GM06990 (cell line): ENCODE measurements around the gene SLC25A14.

ENCODE experiments used
- DNase-seq: peaks from one replicate; pipeline ENCODE4 v3.0.0-alpha.2; 2011; ENCODE audit not compliant: insufficient read length; ENCODE audit errors: extremely low read depth
- H3K27me3 ChIP-seq: replicated peaks from 2 replicates; pipeline ENCODE4 v1.6.0; 2011; ENCODE audit warnings: low read length; ENCODE audit not compliant: control insufficient read depth, insufficient read depth
- H3K36me3 ChIP-seq: 2 replicates; pipeline ENCODE4 v1.5.1; 2011; ENCODE audit warnings: low read length; ENCODE audit not compliant: control insufficient read depth, insufficient read depth
- H3K4me3 ChIP-seq: replicated peaks from 2 replicates; pipeline ENCODE4 v1.5.1; 2011; ENCODE audit warnings: low read depth, mild to moderate bottlenecking, control low read depth, low read length
- CTCF ChIP-seq: IDR thresholded peaks from 2 replicates; pipeline ENCODE4 v1.5.1; 2011; ENCODE audit warnings: low read length, control low read depth, mild to moderate bottlenecking, inconsistent platforms; ENCODE audit not compliant: insufficient read depth, poor library complexity, severe bottlenecking

Gene SLC25A14

GRCh38 chrX:130419263-130419662 lies 79.5 kb downstream of the SLC25A14 start:
- no peak for DNase-seq
- Histone ChIP-seq H3K36me3 (no peaks in the 10 kb centered on the region), H3K4me3 (no peak overlapping the region), H3K27me3 (no peaks in the 10 kb centered on the region)
- no peak for TF ChIP-seq CTCF
